Stimulated activated CD8-positive, alpha-beta memory T cell treated with anti-CD3 and anti-CD28 coated beads, Interleukin-7, amount 100 ng/mL, for 24 hours (primary cell): ENCODE results near the gene TSKS.

Experiments
- DNase-seq: peaks from one replicate; pipeline ENCODE4 v3.0.0-alpha.2; 2020; ENCODE audit warnings: low read depth

Gene TSKS

GRCh38 chr19:49713236-49713845 lies 49.8 kb downstream of the TSKS start:
- DNase-seq = no peak

- no peak for DNase-seq
Measured at GRCh38 chr19:49712397-49712859, 50.7 kb downstream of the TSKS start.

- no peak for DNase-seq
Measured at GRCh38 chr19:49710372-49710951, 52.6 kb downstream of the TSKS start.

DNA sequence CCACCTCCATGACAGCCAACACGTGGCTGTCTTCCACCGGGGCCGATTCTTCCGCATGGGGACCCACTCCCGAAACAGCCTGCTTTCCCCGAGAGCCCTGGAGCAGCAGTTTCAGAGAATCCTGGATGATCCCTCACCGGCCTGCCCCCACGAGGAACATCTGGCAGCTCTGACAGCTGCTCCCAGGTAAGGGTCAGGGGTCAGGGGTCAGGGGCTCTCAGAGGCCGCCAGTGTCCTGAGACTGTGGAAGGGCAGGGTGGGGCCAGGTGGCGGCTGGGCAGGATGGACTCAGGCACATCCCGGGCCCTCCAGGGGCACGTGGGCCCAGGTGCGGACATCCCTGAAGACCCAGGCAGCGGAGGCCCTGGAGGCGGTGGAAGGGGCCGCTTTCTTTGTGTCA lies 57.2 kb downstream of the TSKS start:
- no peak for DNase-seq

DNA sequence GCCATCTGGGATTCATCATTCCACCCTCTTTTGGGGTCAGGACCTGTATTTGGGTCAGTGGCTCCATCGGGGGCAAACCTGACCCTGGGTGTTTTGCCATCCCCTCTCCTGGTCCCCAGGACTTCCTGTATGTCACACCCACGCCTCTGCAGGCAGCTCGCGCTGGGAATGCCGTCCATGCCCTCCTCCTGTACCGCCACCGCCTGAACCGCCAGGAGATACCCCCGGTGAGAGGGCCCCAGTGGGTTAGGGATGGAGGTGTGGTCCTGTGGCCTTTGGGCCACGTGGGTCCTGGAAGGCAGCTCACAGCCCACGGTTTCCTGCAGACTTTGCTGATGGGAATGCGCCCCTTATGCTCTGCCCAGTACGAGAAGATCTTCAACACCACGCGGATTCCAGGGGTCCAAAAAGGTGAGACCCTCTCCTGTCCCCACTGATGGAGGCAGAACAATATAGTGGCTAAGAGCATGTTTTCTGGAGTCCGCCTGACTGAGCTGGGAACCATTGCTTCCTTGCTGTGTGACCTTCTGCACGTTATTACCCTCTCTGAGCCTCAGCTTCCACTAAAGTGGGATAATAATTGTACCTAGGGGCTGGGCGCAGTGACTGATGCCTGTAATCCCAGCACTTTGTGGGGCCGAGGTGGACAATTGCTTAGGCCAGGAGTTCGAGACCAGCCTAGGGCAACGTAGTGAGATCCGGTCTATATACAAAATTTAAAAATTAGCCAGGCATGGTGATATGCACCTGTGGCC lies 58.0 kb downstream of the TSKS start:
- DNase-seq = no peak

- no peak for DNase-seq
Measured at GRCh38 chr19:49701271-49701786, 61.8 kb downstream of the TSKS start.

DNA sequence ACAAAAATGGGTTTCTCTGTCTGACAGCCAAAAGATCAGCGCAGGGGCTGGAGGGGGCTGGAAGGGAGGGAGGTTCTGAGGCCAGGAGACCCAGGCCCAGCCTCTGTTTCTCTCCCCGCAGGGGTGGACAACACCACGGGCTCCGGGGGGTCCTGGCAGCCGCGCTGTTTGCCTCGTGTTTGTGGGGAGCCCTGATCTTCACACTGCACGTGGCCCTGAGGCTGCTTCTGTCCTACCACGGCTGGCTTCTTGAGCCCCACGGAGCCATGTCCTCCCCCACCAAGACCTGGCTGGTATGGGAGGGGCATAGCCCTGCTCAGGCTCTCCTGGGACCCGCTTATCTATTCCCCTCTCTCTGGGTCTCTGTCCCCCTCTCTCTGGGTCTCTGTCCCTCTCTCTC lies 62.5 kb downstream of the TSKS start:
- DNase-seq = no peak

DNA sequence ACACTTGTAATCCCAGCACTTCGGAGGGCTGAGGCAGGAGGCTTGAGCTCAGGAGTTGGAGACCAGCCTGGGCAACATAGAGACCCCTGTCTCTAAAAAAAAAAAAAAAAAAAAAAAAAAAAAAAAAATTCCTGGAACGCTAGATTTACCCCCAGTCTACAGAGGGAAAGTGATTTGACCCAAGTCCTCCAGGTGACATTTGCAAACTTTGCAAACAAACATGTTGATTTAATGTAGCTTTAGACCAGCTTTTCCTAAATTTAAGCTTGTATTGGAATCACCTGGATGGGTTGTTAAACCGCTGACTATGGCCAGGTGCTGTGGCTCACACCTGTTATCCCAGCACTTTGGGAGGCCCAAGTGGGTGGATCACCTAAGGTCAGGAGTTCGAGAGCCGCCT lies 63.7 kb downstream of the TSKS start:
- DNase-seq = no peak

- no peak for DNase-seq
Measured at GRCh38 chr19:49696865-49697264, 66.2 kb downstream of the TSKS start.

DNA sequence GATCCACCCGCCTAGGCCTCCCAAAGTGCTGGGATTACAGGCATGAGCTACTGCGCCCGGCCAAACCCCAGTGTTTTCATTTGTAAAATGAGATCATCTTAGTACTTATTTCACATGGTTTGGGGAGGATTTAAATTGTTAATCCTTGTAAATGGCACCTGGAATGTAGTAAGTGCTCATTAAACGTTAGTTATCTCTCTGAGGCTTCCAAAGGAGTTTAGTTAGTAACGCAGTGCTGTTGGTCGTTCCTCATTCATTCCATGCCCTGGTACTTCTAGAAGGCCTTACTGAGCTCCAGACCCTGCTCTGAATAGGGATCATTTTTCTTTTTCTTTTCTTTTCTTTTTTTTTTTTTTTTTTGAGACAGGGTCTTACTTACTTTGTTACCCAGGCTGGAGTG lies 67.0 kb downstream of the TSKS start:
- no peak for DNase-seq

DNA sequence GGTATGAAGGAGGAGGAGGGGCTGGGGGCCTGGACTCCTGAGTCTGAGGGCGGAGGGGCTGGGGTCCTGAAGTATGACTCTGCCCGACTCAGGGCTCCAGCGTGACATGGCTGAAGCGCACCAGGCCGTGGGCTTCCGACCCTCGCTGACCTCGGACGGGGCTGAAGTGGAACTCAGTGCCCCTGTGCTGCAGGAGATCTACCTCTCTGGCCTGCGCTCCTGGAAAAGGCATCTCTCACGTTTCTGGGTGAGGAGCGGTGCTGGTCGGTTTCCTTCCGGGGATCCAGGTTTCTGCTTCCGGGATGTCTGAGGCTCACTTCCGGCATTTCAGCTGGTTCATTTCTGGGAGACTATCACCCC lies 71.0 kb downstream of the TSKS start:
- DNase-seq = no peak

- DNase-seq = no peak
Measured at GRCh38 chr19:49691243-49692146, 71.6 kb downstream of the TSKS start.

DNA sequence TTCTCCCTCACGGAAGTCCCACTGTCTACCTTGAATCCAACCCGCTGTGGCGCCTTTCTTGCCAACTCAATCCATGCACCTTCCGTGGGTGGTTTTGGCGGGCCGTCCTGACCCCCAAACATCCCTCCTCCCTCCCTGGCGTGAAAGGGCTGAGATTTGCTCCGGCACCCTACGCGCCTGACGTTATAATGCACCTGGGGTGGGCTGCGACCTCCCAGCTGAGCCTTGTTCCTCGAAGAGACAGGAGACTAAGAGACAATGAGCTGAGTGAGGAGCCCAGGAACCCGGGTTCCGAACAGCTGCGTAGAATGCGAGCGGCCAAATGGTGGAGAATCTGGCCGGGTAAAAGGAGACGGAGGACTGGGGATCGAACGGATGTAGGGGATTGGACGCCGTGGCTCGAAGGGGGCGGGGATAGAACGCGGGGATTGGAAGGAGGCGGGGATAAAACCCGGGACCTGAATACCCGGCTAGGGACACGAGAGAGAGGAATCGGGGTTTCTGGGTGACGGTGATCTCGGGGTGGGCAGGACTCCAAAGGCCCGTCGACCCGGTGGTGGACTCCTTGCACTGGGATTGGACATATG lies 72.4 kb downstream of the TSKS start, which contains the start of gene CPT1C:
Gene CPT1C (plus strand): TSS at position 461 of the 587 bp plus-strand sequence. CDS start 1,137 bp downstream, outside the sequence.
- peak; percentile 30 for DNase-seq

DNA sequence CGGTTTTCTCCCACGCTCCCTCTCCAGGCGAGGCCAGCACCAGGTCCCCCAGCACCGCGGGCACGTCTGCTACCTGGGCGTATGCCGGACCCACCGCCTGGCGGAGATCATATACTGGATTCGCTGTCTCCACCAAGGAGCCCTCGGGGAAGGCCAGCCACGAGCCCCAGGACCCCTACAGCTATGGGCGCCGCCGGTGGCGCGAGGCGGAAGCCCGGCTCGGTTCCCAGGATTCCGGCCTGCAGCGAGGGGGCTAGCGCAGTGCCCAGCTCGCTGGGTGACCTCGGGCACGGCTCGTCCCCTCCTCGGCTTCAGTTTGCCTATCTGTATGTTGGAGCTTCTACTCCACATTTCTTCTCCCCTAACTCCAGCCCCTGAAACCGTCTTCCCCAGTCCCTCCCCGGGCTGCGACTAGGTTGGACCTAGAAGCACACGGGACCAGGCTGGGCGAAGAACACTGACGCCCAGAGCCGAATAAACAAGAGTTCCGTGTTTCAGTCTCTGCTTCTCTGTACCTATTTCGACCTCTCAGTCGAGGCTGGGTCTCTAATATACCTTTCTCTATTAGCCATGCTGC lies 72.9 kb downstream of the TSKS start:
- no peak for DNase-seq
